Muscle of back (tissue), 13 donors: ENCODE measurements around the gene ZBED1. TPM values are rescaled to one million over a fixed set of nuclear protein-coding genes. Genes with fewer than 3 reads are reported as not detected.
"Not testable (repeated sequence)": the region's sequence is repeated elsewhere in the genome, so short reads cannot be mapped to it uniquely, and the experiment has no call there.

ENCODE experiments used
- DNase-seq, 3 donors: peaks; one replicate each; pipeline versions ENCODE4 v3.0.0 to v3.0.0-alpha.2; 2013
- long read RNA-seq, 9 donors: transcript quantifications; one replicate each; lab custom pipeline, GENCODE V29; 2026
- polyA plus RNA-seq, 10 donors: library from polyadenylated mRNA; unstranded; fragments of 120-200 nt; gene quantifications; one replicate each; pipeline ENCODE4 v1.2.1, GENCODE V29; 2013; ENCODE audit not compliant: insufficient read length in 10 of 10

The ZBED1 gene
- polyA plus RNA-seq: 10 to 100 TPM; 17.0 to 29.2 (median 23.2) TPM
- long read RNA-seq, donor 1, full-length matches to known transcripts: 5 of 5 reads
- long read RNA-seq, donor 1, partial matches to known transcripts: 0 of 5 reads
- long read RNA-seq, donor 1, other reads (novel, unspliced or antisense): 0 of 5 reads
- long read RNA-seq, donor 2, full-length matches to known transcripts: 8 of 8 reads
- long read RNA-seq, donor 2, partial matches to known transcripts: 0 of 8 reads
- long read RNA-seq, donor 2, other reads (novel, unspliced or antisense): 0 of 8 reads
- long read RNA-seq, donor 3: 0 reads
- long read RNA-seq, donor 4, full-length matches to known transcripts: 5 of 5 reads
- long read RNA-seq, donor 4, partial matches to known transcripts: 0 of 5 reads
- long read RNA-seq, donor 4, other reads (novel, unspliced or antisense): 0 of 5 reads
- long read RNA-seq, donor 5, full-length matches to known transcripts: 11 of 11 reads
- long read RNA-seq, donor 5, partial matches to known transcripts: 0 of 11 reads
- long read RNA-seq, donor 5, other reads (novel, unspliced or antisense): 0 of 11 reads
- long read RNA-seq, donor 6, full-length matches to known transcripts: 10 of 10 reads
- long read RNA-seq, donor 6, partial matches to known transcripts: 0 of 10 reads
- long read RNA-seq, donor 6, other reads (novel, unspliced or antisense): 0 of 10 reads
- long read RNA-seq, donor 7, full-length matches to known transcripts: 5 of 5 reads
- long read RNA-seq, donor 7, partial matches to known transcripts: 0 of 5 reads
- long read RNA-seq, donor 7, other reads (novel, unspliced or antisense): 0 of 5 reads
- long read RNA-seq, donor 8, full-length matches to known transcripts: 6 of 6 reads
- long read RNA-seq, donor 8, partial matches to known transcripts: 0 of 6 reads
- long read RNA-seq, donor 8, other reads (novel, unspliced or antisense): 0 of 6 reads
- long read RNA-seq, donor 9, full-length matches to known transcripts: 3 of 3 reads
- long read RNA-seq, donor 9, partial matches to known transcripts: 0 of 3 reads
- long read RNA-seq, donor 9, other reads (novel, unspliced or antisense): 0 of 3 reads

GRCh38 chrX:2500803-2501558, at the start of gene ZBED1, which contains the start of gene DHRSX:
Gene ZBED1 (minus strand): TSS chrX:2500976. CDS start chrX:2490719, 10,257 bp downstream.
Gene DHRSX (minus strand): TSS chrX:2500976. CDS start chrX:2500925, 51 bp downstream.
- peak in 2 of 3 donors; percentile 37 to 70 for DNase-seq

GRCh38 chrX:2549876-2550275, 49.1 kb upstream of the ZBED1 start:
- DNase-seq: no peak

GRCh38 chrX:2548711-2549423, 48.1 kb upstream of the ZBED1 start:
- DNase-seq: peak in 2 of 3 donors; percentile 17 to 70

GRCh38 chrX:2547736-2548135, 47.0 kb upstream of the ZBED1 start:
- no peak for DNase-seq

GRCh38 chrX:2546496-2546895, 45.7 kb upstream of the ZBED1 start:
- DNase-seq: no peak

- no peak for DNase-seq
Measured at GRCh38 chrX:2545144-2545543, 44.4 kb upstream of the ZBED1 start.

- peak in 1 of 3 donors; percentile 64 for DNase-seq
Measured at GRCh38 chrX:2542826-2543521, 42.2 kb upstream of the ZBED1 start.

GRCh38 chrX:2541603-2542002, 40.8 kb upstream of the ZBED1 start:
- no peak for DNase-seq

- no peak for DNase-seq
Measured at GRCh38 chrX:2540426-2540947, 39.7 kb upstream of the ZBED1 start.

- DNase-seq: no peak
Measured at GRCh38 chrX:2539586-2539985, 38.8 kb upstream of the ZBED1 start.

GRCh38 chrX:2538031-2538757, 37.4 kb upstream of the ZBED1 start:
- DNase-seq: peak; percentile 48 to 85 (median 53)

- DNase-seq: peak; percentile 39 to 84 (median 60)
Measured at GRCh38 chrX:2536974-2537373, 36.2 kb upstream of the ZBED1 start.

- DNase-seq: no peak
Measured at GRCh38 chrX:2536141-2536540, 35.4 kb upstream of the ZBED1 start.

- DNase-seq: not testable (repeated sequence)
Measured at GRCh38 chrX:2534261-2535021, 33.7 kb upstream of the ZBED1 start.

GRCh38 chrX:2533424-2533823, 32.6 kb upstream of the ZBED1 start:
- no peak for DNase-seq

- DNase-seq: no peak
Measured at GRCh38 chrX:2526390-2526789, 25.6 kb upstream of the ZBED1 start.

- no peak for DNase-seq
Measured at GRCh38 chrX:2523911-2524310, 23.1 kb upstream of the ZBED1 start.

GRCh38 chrX:2521927-2522386, 21.2 kb upstream of the ZBED1 start:
- no peak for DNase-seq
